IMR-90 (cell line): ENCODE measurements around the gene EIF4G3. TPM values are rescaled to one million over a fixed set of nuclear protein-coding genes. Genes with fewer than 3 reads are reported as not detected.

Source experiments
- ATAC-seq: fragments of 200-7000 bp; cut with Tn5 transposase; 2 replicates; pipeline ENCODE4 v1.9.1; 2020; ENCODE audit warnings: low read depth, mild to moderate bottlenecking, moderate library complexity
- BruUV-seq: library from RNA; stranded (reverse); fragments of 400-500 nt; replicated peaks from 2 replicates; lab custom pipeline; 2021; lab: Mats Ljungman, UMichigan
- CTCF ChIA-PET: fragments of 300-600 bp; formaldehyde crosslinking; extraction: SDS; loops from one replicate; lab custom pipeline; 2021; ENCODE audit warnings: antibody characterized with exemption; lab: Yijun Ruan, JAX
- POLR2A ChIA-PET: fragments of 300-600 bp; sonication (Branson Sonifier 250); formaldehyde crosslinking; loops from one replicate; lab custom pipeline; 2022; ENCODE audit warnings: antibody characterized with exemption; ENCODE audit not compliant: unreplicated experiment; lab: Charles Lee
- DNase-seq: peaks from one replicate; pipeline ENCODE4 v3.0.0; 2013
- H2AFZ ChIP-seq: replicated peaks from 2 replicates; pipeline ENCODE3; 2013; ENCODE audit warnings: low read length, mild to moderate bottlenecking; ENCODE audit not compliant: poor library complexity
- H2AK5ac ChIP-seq: 2 replicates; pipeline ENCODE4 v1.6.1; 2013; ENCODE audit warnings: low read depth, low read length, inconsistent platforms
- H2AK9ac ChIP-seq: replicated peaks from 2 replicates; pipeline ENCODE3; 2013; ENCODE audit warnings: mild to moderate bottlenecking, low read depth, low read length, moderate library complexity; ENCODE audit not compliant: poor library complexity
- H2BK120ac ChIP-seq: 2 replicates; pipeline ENCODE4 v1.6.1; 2013; ENCODE audit warnings: low read depth, low read length, inconsistent platforms
- H2BK15ac ChIP-seq: 3 replicates; pipeline ENCODE4 v1.6.1; 2013; ENCODE audit warnings: low read depth, low read length, inconsistent platforms
- H2BK20ac ChIP-seq: 2 replicates; pipeline ENCODE4 v1.6.1; 2013; ENCODE audit warnings: low read depth, mild to moderate bottlenecking, inconsistent platforms, low read length, moderate library complexity
- H2BK5ac ChIP-seq: 2 replicates; pipeline ENCODE4 v1.6.1; 2013; ENCODE audit warnings: mild to moderate bottlenecking, low read depth, low read length, inconsistent platforms; ENCODE audit not compliant: poor library complexity, severe bottlenecking
- H3K14ac ChIP-seq: replicated peaks from 2 replicates; pipeline ENCODE4 v1.6.1; 2013; ENCODE audit warnings: low read depth, low read length, inconsistent platforms
- H3K18ac ChIP-seq: 2 replicates; pipeline ENCODE4 v1.6.1; 2013; ENCODE audit warnings: low read depth, low read length, control low read depth
- H3K23ac ChIP-seq: 2 replicates; pipeline ENCODE4 v1.6.1; 2013; ENCODE audit warnings: low read depth, low read length, inconsistent platforms
- H3K27ac ChIP-seq: 2 replicates; pipeline ENCODE4 v1.5.1; 2013; ENCODE audit warnings: mild to moderate bottlenecking, control low read depth, low read length; ENCODE audit not compliant: insufficient read depth
- H3K27me3 ChIP-seq: 2 replicates; pipeline ENCODE4 v1.6.1; 2013; ENCODE audit warnings: low read length; ENCODE audit not compliant: control insufficient read depth, insufficient read depth
- H3K36me3 ChIP-seq: 2 replicates; pipeline ENCODE4 v1.6.1; 2013; ENCODE audit warnings: low read length, mixed read lengths; ENCODE audit not compliant: control insufficient read depth, insufficient read depth
- H3K4ac ChIP-seq: 2 replicates; pipeline ENCODE4 v1.6.1; 2013; ENCODE audit warnings: low read depth, low read length, inconsistent platforms
- H3K4me1 ChIP-seq: 2 replicates; pipeline ENCODE4 v1.6.1; 2013; ENCODE audit warnings: low read length, mixed read lengths; ENCODE audit not compliant: control insufficient read depth, insufficient read depth
- H3K4me2 ChIP-seq: 2 replicates; pipeline ENCODE4 v1.6.1; 2013; ENCODE audit warnings: low read depth, mild to moderate bottlenecking, control low read depth, low read length, moderate library complexity
- H3K4me3 ChIP-seq: 2 replicates; pipeline ENCODE4 v1.5.1; 2013; ENCODE audit warnings: low read depth, mild to moderate bottlenecking, control low read depth, low read length, moderate library complexity; ENCODE audit not compliant: insufficient read depth
- H3K56ac ChIP-seq: 2 replicates; pipeline ENCODE4 v1.6.1; 2013; ENCODE audit warnings: low read length, inconsistent platforms; ENCODE audit not compliant: insufficient read depth; ENCODE audit errors: extremely low read depth
- H3K79me1 ChIP-seq, 2 experiments: 2 replicates each; pipeline ENCODE4 v1.6.1; 2013; ENCODE audit warnings: low read length in 2 of 2, inconsistent platforms in 1 of 2, low read depth in 1 of 2
- H3K9ac ChIP-seq: 2 replicates; pipeline ENCODE4 v1.6.1; 2013; ENCODE audit warnings: low read depth, low read length, control low read depth
- H3K9me1 ChIP-seq: 2 replicates; pipeline ENCODE4 v1.6.1; 2013; ENCODE audit warnings: low read length, inconsistent platforms; ENCODE audit not compliant: insufficient read depth
- H3K9me3 ChIP-seq: 2 replicates; pipeline ENCODE4 v1.6.1; 2013; ENCODE audit warnings: low read length; ENCODE audit not compliant: control insufficient read depth, insufficient read depth
- H4K20me1 ChIP-seq: 2 replicates; pipeline ENCODE4 v1.6.1; 2013; ENCODE audit warnings: low read length, inconsistent platforms; ENCODE audit not compliant: insufficient read depth
- H4K5ac ChIP-seq: 2 replicates; pipeline ENCODE4 v1.6.1; 2013; ENCODE audit warnings: mild to moderate bottlenecking, low read depth, low read length, control low read depth
- H4K8ac ChIP-seq, 2 experiments: 2 replicates each; pipeline ENCODE4 v1.6.1; 2013; ENCODE audit warnings: low read depth in 2 of 2, low read length in 2 of 2, control low read depth in 1 of 2, inconsistent platforms in 1 of 2
- H4K91ac ChIP-seq: 2 replicates; pipeline ENCODE4 v1.6.1; 2013; ENCODE audit warnings: low read depth, low read length, inconsistent platforms; ENCODE audit not compliant: insufficient read depth
- BHLHE40 ChIP-seq: fragments of 150-350 bp; IDR thresholded peaks from 2 replicates; pipeline ENCODE4 v1.6.1; 2016; ENCODE audit warnings: mild to moderate bottlenecking, low read depth, low read length
- CEBPB ChIP-seq: IDR thresholded peaks from 2 replicates; pipeline ENCODE4 v1.6.1; 2012; ENCODE audit warnings: low read depth, low read length, improper control_type of control experiment
- CHD1 ChIP-seq: IDR thresholded peaks from 2 replicates; pipeline ENCODE4 v1.6.1; 2012; ENCODE audit warnings: low read depth, low read length, improper control_type of control experiment
- CTCF ChIP-seq: conservative IDR thresholded peaks from 2 replicates; pipeline ENCODE4 v1.5.1; 2012; ENCODE audit warnings: mild to moderate bottlenecking, low read depth, low read length, improper control_type of control experiment
- ELK1 ChIP-seq: fragments of 150-350 bp; IDR thresholded peaks from 2 replicates; pipeline ENCODE4 v1.6.1; 2016; ENCODE audit warnings: low read depth, mild to moderate bottlenecking, low read length, moderate library complexity, borderline replicate concordance
- FOS ChIP-seq: fragments of 150-350 bp; IDR thresholded peaks from 2 replicates; pipeline ENCODE4 v1.6.1; 2016; ENCODE audit warnings: low read depth, low read length
- MAFK ChIP-seq: IDR thresholded peaks from 2 replicates; pipeline ENCODE4 v1.6.1; 2012; ENCODE audit warnings: low read depth, low read length, improper control_type of control experiment
- MAZ ChIP-seq: IDR thresholded peaks from 2 replicates; pipeline ENCODE4 v1.6.1; 2012; ENCODE audit warnings: low read depth, mild to moderate bottlenecking, low read length, improper control_type of control experiment, moderate library complexity, borderline replicate concordance
- MXI1 ChIP-seq: IDR thresholded peaks from 2 replicates; pipeline ENCODE4 v1.6.1; 2012; ENCODE audit warnings: low read depth, mild to moderate bottlenecking, low read length, moderate library complexity, borderline replicate concordance
- NFE2L2 ChIP-seq: fragments of 150-350 bp; IDR thresholded peaks from 2 replicates; pipeline ENCODE4 v1.6.1; 2016; ENCODE audit warnings: low read depth, mild to moderate bottlenecking, low read length
- POLR2A ChIP-seq: IDR thresholded peaks from 2 replicates; pipeline ENCODE4 v1.6.1; 2012; ENCODE audit warnings: mild to moderate bottlenecking, low read depth, low read length
- RAD21 ChIP-seq: IDR thresholded peaks from 2 replicates; pipeline ENCODE4 v1.6.1; 2012; ENCODE audit warnings: low read length, improper control_type of control experiment
- RCOR1 ChIP-seq: IDR thresholded peaks from 2 replicates; pipeline ENCODE4 v1.6.1; 2012; ENCODE audit warnings: mild to moderate bottlenecking, low read length, improper control_type of control experiment; ENCODE audit not compliant: insufficient replicate concordance
- RFX5 ChIP-seq: IDR thresholded peaks from 2 replicates; pipeline ENCODE4 v1.8.0; 2012; ENCODE audit warnings: low read depth, mild to moderate bottlenecking, low read length, moderate library complexity
- SMC3 ChIP-seq: fragments of 150-350 bp; IDR thresholded peaks from 2 replicates; pipeline ENCODE4 v1.6.1; 2016; ENCODE audit warnings: low read depth, mild to moderate bottlenecking, antibody characterized with exemption, low read length, moderate library complexity
- USF2 ChIP-seq: fragments of 150-350 bp; IDR thresholded peaks from 2 replicates; pipeline ENCODE4 v1.6.1; 2017; ENCODE audit warnings: mild to moderate bottlenecking, antibody characterized with exemption, low read length, low read depth
- WGBS, 2 experiments: methylation state at CpG; one replicate each; pipeline versions ENCODE4 v1.1.5 to v1.1.7; 2013; ENCODE audit warnings: missing lambda C conversion rate in 2 of 2; ENCODE audit not compliant: insufficient read length in 1 of 2; ENCODE audit errors: extremely low coverage in 2 of 2; 5-methylcytosine and 5-hydroxymethylcytosine counted together
- dilution Hi-C: fragments of 300-500 bp; cut with HindIII; formaldehyde crosslinking; loops from one replicate; pipeline ENCODE4 v1.14.3; 2018; ENCODE audit warnings: low sequenced_read_pairs; ENCODE audit not compliant: unreplicated experiment
- in situ Hi-C: fragments of 300-500 bp; cut with MboI; formaldehyde crosslinking; loops from 3 replicates; pipeline ENCODE4 v1.14.3; 2019; ENCODE audit warnings: low sequenced_read_pairs, inconsistent platforms, mixed read lengths
- intact Hi-C: fragments of 100-400 bp; cut with micrococcal nuclease; formaldehyde crosslinking; loops from 2 replicates; pipeline ENCODE4 v1.10.0; 2022
- polyA plus RNA-seq, 3 experiments: library from polyadenylated mRNA; depleted of rRNA; stranded (reverse); fragments of >200 nt; gene quantifications; 2 replicates each; pipeline ENCODE4 v1.2.3, GENCODE V29; 2012; ENCODE audit warnings: low replicate concordance in 1 of 3
- total RNA-seq: library from RNA; depleted of rRNA; stranded (reverse); fragments of >200 nt; gene quantifications from 2 replicates; pipeline ENCODE4 v1.2.3, GENCODE V29; 2012

EIF4G3 gene
- total and polyA plus RNA-seq, 2 of the 4 experiments (the other 2 are of a cell fraction) = 25.8 to 49.2 TPM

- BruUV-seq = no TSS peak
- Histone ChIP-seq H4K91ac (no peak overlapping the region), H4K8ac (no peak overlapping the region; a peak in 1 of 4 replicates), H3K27ac (no peak overlapping the region), H2AK9ac (no peak overlapping the region), H3K18ac (no peak overlapping the region), H2BK20ac (no peak overlapping the region), H2AFZ (no peak overlapping the region), H2BK15ac (no peak overlapping the region), H3K23ac (no peak overlapping the region), H4K20me1 (no peaks in the 10 kb centered on the region), H3K4me2 (no peak overlapping the region), H3K36me3 (peaks cover 7% of the 10 kb centered on the region; the same call in 1 of the 2 replicates), H3K9ac (no peak overlapping the region), H3K4ac (no peak overlapping the region), H3K79me1 (peaks cover 9% of the 10 kb centered on the region in 2 experiments; a peak in 3 of 4 replicates), H3K27me3 (no peaks in the 10 kb centered on the region), H2BK120ac (no peak overlapping the region), H3K4me3 (no peak overlapping the region), H3K56ac (no peak overlapping the region), H4K5ac (no peak overlapping the region), H3K9me1 (no peaks in the 10 kb centered on the region), H3K9me3 (no peaks in the 10 kb centered on the region), H3K14ac (no peak overlapping the region), H2BK5ac (no peak overlapping the region), H3K4me1 (no peaks in the 10 kb centered on the region), H2AK5ac (no peak overlapping the region)
- DNase-seq (no peak), ATAC-seq (no peak)
- WGBS, 2 experiments = no CpG with 5 or more reads among the region's 2 CpGs
- TF ChIP-seq MXI1 (no peak), NFE2L2 (no peak), RFX5 (no peak), USF2 (no peak), RAD21 (no peak), MAZ (no peak), CEBPB (no peak), CTCF (no peak), POLR2A (no peak), MAFK (no peak), ELK1 (no peak), RCOR1 (no peak), BHLHE40 (no peak), SMC3 (no peak), CHD1 (no peak), FOS (no peak)
- intact Hi-C loops (no loop called here), in situ Hi-C loops (no loop called here), dilution Hi-C loops (no loop called here)
- CTCF ChIA-PET = no interaction called here
- POLR2A ChIA-PET = no interaction called here
These were observed 214.0 kb downstream of the EIF4G3 start for GRCh38 chr1:20962576-20963258.
